Measurements from ENCODE around the gene GALR1.

Gene GALR1

DNA sequence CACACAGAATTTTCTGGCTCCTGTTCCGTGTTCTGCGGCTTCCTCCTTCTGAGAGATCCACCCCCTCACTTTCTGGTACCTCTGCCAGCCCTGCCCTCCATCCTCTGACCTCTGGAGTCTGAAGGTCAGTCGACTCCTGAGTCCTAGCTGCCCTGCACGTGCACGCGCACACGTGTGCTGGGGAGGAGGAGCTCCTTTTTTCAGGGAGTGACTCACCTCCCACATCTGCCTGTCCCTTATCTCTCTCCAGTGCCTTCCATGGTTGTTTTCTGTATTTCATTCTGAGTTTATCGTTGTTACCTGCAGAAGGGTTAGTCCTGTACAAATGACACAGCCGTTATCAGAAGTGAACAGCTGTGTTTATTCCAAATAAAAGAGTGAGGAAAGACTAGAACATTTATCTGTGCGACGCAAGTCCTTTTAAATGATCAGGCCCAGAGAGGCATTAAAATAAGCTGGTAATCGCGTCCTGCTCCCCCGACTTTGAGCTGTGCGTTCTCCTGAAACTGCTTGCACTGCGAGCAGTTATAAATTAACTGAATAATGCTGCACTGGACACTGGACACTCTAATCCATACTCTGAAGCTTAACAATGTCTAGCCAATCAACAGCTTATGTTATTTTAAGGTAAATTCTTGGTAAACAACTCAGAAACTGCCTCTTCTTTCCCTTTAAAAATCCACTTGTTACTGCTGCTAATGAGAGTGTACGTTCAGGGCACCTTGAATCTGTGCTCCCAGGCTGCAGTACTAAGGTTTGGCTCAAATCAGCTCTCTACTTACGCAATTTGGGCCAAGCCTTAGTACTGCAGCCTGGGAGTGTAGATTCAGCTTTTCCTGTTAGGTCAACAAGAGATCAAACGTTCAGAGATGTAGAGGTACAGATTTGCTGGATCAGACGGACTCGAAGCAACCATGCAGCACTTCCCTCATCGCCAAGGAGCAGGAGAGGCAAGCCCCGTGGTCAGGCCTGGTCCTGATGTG lies 72.5 kb downstream of the GALR1 start:
- no peak for DNase-seq

DNA sequence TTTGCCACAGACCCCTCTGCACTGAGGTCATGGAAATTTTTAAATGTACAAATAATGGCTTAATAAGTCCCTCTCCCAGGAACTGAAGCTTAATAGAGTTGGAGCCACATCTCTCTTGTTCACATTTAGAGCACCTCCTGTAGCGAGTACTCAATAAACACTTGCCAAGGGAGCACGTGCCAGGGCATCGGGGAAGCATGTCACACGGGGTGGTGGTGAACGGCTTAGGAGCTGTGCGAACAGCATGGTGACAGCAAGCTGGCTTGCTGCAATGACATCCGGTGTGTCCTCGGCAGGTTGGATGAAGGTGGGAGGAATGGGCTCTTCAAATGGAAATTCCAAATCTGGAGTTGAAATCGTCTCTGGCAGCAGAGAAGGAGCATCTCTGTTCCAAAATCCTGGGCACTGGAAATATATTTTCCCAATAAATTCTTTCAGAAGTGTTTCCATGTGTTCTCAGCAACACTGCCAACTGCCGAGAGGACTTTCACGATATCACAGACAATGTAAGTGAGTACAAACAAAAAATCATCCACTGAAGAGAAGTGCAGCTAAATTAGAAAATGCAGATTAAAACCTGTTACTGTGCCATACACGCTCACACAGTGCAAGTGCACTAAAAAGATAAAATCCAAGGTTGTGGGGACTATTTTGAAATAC lies 74.1 kb downstream of the GALR1 start:
- DNase-seq, result no peak
